Measurements from ENCODE around the gene PNPLA4.
A peak's percentile ranks its signal among the peaks of the same experiment; 100 is the strongest.

PNPLA4 gene

DNA sequence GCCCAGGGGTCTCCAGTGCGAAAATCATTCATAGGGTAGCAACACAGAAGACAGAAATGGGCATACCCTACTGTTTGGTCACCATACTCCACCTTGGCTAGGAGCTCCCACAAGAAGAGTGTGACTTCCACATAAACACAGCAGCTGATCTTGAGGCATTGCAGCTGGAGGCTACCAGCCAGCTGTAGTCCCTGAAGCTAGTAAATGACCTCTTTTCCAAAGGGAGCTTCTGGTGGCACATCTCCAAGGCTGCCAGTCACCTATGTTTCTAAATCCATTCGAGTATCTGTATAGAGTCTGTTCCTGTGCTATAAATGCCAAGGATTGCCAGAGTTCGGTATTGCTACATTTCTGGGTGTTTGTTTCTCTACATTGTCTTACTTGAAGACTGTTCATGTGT is 21.3 kb upstream of the PNPLA4 start:
- TF ChIP-seq, protein P1, sequence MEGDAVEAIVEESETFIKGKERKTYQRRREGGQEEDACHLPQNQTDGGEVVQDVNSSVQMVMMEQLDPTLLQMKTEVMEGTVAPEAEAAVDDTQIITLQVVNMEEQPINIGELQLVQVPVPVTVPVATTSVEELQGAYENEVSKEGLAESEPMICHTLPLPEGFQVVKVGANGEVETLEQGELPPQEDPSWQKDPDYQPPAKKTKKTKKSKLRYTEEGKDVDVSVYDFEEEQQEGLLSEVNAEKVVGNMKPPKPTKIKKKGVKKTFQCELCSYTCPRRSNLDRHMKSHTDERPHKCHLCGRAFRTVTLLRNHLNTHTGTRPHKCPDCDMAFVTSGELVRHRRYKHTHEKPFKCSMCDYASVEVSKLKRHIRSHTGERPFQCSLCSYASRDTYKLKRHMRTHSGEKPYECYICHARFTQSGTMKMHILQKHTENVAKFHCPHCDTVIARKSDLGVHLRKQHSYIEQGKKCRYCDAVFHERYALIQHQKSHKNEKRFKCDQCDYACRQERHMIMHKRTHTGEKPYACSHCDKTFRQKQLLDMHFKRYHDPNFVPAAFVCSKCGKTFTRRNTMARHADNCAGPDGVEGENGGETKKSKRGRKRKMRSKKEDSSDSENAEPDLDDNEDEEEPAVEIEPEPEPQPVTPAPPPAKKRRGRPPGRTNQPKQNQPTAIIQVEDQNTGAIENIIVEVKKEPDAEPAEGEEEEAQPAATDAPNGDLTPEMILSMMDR (IDR thresholded peaks at IDR 0.05; ENCODE audit: low read depth, low read length): no peak
- no peak for DNase-seq (ENCODE audit: extremely low read depth, low read depth)

DNA sequence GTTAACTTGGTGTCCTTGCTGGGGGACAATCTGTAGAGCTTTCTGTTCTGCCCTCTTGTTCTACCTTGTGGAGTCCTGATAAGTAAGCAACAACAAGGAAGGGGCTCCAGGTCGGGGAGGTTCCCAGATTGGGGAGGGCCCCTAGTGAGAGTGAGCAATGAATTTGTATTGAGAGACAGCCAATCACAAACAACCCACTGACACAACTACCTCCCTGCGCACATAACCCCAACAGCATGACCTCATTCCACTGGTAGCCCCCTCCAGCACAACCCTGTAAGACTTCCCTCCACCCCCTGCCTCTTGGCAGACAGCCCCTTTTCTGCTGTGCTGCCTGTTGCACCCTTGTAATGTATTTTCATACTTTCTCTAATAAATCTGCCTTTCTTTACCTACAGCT is 19.7 kb upstream of the PNPLA4 start:
- no peak for DNase-seq (ENCODE audit: extremely low read depth, low read depth)
- TF ChIP-seq, protein P1 (IDR thresholded peaks at IDR 0.05; ENCODE audit: low read depth, low read length): no peak

- DNase-seq (ENCODE audit: extremely low read depth, low read depth): no peak
- TF ChIP-seq, protein P1 (IDR thresholded peaks at IDR 0.05; ENCODE audit: low read depth, low read length): no peak
Measured at GRCh38 chrX:7943600-7944245, 16.5 kb upstream of the PNPLA4 start.

- no peak for DNase-seq (ENCODE audit: extremely low read depth, low read depth)
- TF ChIP-seq, protein P1 (IDR thresholded peaks at IDR 0.05; ENCODE audit: low read depth, low read length): peak; percentile 33
Measured at GRCh38 chrX:7941390-7942042, 14.3 kb upstream of the PNPLA4 start.

DNA sequence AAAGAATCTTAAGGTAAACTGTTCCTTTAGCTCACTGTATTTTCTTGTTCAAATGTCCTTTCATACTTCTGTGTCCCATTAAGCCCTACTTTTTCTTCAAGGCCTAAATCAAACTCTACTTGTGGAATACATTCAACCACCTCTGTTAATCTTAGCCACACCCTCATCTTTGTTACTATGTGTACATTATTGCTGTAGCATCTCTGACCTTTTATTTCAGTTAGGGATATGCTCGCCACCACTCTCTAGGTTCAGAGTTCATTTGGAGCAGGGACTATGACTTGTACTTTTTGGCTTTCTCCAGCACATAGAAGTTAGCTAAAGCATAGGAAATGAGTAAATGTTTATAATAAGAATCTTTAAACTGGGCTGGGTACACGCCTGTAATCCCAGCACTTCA is 6.8 kb upstream of the PNPLA4 start:
- no peak for DNase-seq (ENCODE audit: extremely low read depth, low read depth)
- TF ChIP-seq, protein P1 (IDR thresholded peaks at IDR 0.05; ENCODE audit: low read depth, low read length): no peak

- TF ChIP-seq, protein P1 (IDR thresholded peaks at IDR 0.05; ENCODE audit: low read depth, low read length): no peak
- no peak for DNase-seq (ENCODE audit: extremely low read depth, low read depth)
Measured at GRCh38 chrX:7926914-7927258, 327 bp downstream of the PNPLA4 start.

GRCh38 chrX:7926501-7926900 is 712 bp downstream of the PNPLA4 start:
- TF ChIP-seq, protein P1 (IDR thresholded peaks at IDR 0.05; ENCODE audit: low read depth, low read length): no peak
- DNase-seq (ENCODE audit: extremely low read depth, low read depth): no peak

Data from AG09319 (cell line).